Endothelial cell of umbilical vein (primary cell): ENCODE data around the gene GCNT1.

ENCODE experiments used
- CTCF ChIP-seq, 2 donors: IDR thresholded peaks; 1 replicate in 1 of 2; 2 replicates in 1 of 2; pipeline ENCODE4 v1.5.1; 2011; ENCODE audit warnings: low read length in 2 of 2, mild to moderate bottlenecking in 2 of 2, moderate library complexity in 2 of 2, control low read depth in 1 of 2, inconsistent platforms in 1 of 2, low read depth in 1 of 2; ENCODE audit not compliant: insufficient read depth in 1 of 2; ENCODE audit errors: extremely low read depth in 1 of 2
- EZH2 ChIP-seq: IDR thresholded peaks from 2 replicates; pipeline ENCODE4 v1.6.1; 2012; ENCODE audit warnings: borderline replicate concordance, low read depth, mild to moderate bottlenecking, moderate library complexity, low read length, inconsistent platforms; ENCODE audit not compliant: severe bottlenecking
- GATA2 ChIP-seq: IDR thresholded peaks from 2 replicates; pipeline ENCODE4 v1.7.0; 2011; ENCODE audit warnings: low read depth, mild to moderate bottlenecking, moderate library complexity, mixed read lengths, low read length; ENCODE audit not compliant: insufficient read length, insufficient read depth
- MYC ChIP-seq: IDR thresholded peaks from one replicate; pipeline ENCODE4 v1.6.1; 2011; ENCODE audit warnings: mild to moderate bottlenecking, low read depth, low read length
- POLR2A ChIP-seq: IDR thresholded peaks from 2 replicates; pipeline ENCODE4 v1.6.1; 2012; ENCODE audit warnings: low read depth, mild to moderate bottlenecking, control low read depth, low read length
- POLR2AphosphoS5 ChIP-seq: IDR thresholded peaks from 2 replicates; pipeline ENCODE4 v1.6.1; 2012; ENCODE audit warnings: low read depth, mild to moderate bottlenecking, control low read depth, low read length, moderate library complexity; ENCODE audit not compliant: insufficient read depth

GRCh38 chr9:76475686-76476085 is 16.7 kb downstream of the GCNT1 start:
- TF ChIP-seq POLR2AphosphoS5 (no peak), CTCF (IDR thresholded peaks at IDR 0.05; ENCODE audit: extremely low read depth in 1 of 2, insufficient read depth in 1 of 2, low read depth in 1 of 2, low read length in 2 of 2) (no peak), POLR2A (no peak), EZH2 (no peak), MYC (no peak), GATA2 (no peak)
